Fibroblast of skin of back (primary cell): ENCODE data around the gene ZCCHC13. TPM values are rescaled to one million over a fixed set of nuclear protein-coding genes. Genes with fewer than 3 reads are reported as not detected.
A peak's percentile ranks its signal among the peaks of the same experiment; 100 is the strongest.
"Not testable (repeated sequence)": the region's sequence is repeated elsewhere in the genome, so short reads cannot be mapped to it uniquely, and the experiment has no call there.

ENCODE experiments used
- DNase-seq: peaks from one replicate; pipeline ENCODE4 v3.0.0-alpha.2; 2013
- polyA plus RNA-seq, 2 experiments: library from polyadenylated mRNA; unstranded; fragments of 120-200 nt; gene quantifications; one replicate each; pipeline ENCODE4 v1.2.1, GENCODE V29; 2013; ENCODE audit not compliant: insufficient read length in 2 of 2

Gene ZCCHC13
- not detected for polyA plus RNA-seq (2013, experiment 1 of 2; ENCODE audit: insufficient read length)
- polyA plus RNA-seq (2013, experiment 2 of 2; ENCODE audit: insufficient read length): not detected

DNA sequence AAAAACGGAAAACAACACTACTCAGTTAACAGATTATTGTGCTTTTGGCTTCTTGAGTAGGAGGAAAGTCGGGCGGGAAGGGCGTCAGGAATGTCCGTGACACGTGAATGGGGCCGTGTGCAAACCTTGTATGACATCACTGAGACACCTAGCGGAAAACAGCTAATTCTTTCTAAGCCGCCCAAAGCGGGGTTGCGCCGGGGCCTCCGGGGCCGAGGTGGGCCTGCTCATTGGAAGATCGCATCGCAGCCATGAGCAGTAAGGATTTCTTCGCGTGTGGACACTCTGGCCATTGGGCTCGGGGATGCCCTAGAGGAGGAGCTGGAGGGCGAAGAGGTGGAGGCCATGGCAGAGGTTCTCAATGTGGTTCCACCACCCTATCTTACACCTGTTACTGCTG is at the start of gene ZCCHC13:
TSS of gene ZCCHC13 (plus strand) at position 165 of the 400 bp plus-strand sequence. CDS start at position 252, 87 bp downstream.
- DNase-seq: no peak

GRCh38 chrX:74258111-74258510 is 45.9 kb upstream of the ZCCHC13 start:
- DNase-seq: not testable (repeated sequence)

DNA sequence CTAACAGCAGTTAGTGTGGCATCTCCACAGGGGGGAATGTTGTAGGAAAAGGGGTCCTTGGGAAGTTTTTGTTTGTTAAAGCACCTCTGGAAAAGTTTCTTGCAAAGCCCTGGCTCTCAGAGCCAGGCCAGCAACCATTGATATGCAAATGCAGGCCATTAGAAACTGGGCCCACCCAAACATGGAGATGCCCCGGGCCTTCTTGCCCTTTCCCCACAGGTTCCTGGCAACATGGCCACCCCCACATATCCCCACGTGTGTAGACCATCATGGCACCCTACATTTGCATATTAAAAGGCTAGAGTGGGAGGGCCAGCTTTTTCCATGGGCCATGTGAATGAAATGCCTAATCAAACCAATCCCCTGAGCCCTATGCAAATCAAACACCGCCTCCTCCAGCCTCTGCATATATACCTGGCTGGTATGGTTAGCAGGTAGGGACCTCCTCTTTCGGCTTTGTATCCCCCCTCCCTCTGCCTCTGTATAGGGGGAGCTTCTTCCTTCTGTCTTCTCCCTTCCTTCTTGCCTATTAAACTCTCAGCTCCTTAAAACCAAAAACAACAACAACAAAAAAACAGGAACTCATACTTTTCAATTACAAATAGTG is 44.0 kb upstream of the ZCCHC13 start:
- DNase-seq: no peak

DNA sequence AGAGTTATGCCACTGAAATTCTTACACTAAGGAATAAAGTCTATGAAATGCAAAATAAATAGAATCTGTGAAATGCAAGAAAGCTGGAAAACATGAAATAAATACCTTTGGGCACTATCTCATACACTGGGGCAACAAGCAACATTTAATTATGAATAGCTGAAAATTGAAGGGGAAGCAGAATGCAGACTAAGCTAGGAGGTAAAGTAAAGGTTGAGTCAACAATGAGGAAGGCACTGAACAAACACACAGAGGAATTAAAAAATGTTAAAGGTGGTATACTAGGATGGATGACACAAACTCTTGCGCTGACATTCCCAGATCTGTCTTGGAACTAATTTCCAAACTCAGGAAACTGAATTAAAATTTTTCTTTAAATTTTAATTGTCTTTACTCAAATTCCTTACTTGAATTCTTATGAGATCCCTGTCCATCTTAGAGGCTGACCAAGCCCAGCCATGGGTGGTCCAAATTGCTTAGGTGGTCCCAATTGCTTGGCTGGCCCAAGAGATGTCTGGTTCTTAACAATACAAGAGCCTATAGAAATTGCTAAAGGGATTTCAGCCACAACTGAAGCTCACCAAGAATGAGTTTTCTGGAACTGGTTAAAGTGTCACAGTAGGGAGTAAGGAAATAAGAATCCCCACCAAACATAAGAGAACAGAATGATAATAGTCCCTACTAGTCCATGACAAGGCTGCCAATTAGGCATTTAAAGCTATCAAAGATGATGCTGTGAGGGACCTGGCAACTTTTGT is 41.3 kb upstream of the ZCCHC13 start:
- DNase-seq: no peak

- no peak for DNase-seq
Observed at GRCh38 chrX:74270393-74270792, 33.6 kb upstream of the ZCCHC13 start.

DNA sequence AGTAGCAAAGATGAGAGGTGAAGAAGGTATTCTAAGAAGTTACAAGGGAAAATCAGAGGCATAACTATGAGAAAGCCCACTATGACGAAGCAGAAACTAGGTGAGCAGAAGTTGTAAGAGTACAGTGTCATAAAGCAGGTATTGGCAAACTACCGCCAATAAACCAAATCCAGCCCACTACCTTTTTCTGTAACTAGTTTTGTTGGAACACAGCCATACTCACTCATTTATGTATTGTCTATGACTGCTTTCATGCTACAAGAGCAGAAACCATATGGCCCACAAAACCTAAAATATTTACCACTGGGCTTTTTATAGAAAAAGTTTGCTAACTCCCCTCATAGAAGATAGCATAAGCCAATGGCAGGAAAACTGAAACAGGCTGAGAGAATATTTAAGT is 31.8 kb upstream of the ZCCHC13 start:
- no peak for DNase-seq

- no peak for DNase-seq
Observed at GRCh38 chrX:74274516-74274915, 29.5 kb upstream of the ZCCHC13 start.

GRCh38 chrX:74277320-74277719 is 26.7 kb upstream of the ZCCHC13 start:
- DNase-seq: no peak

GRCh38 chrX:74277846-74278245 is 26.1 kb upstream of the ZCCHC13 start:
- no peak for DNase-seq

DNA sequence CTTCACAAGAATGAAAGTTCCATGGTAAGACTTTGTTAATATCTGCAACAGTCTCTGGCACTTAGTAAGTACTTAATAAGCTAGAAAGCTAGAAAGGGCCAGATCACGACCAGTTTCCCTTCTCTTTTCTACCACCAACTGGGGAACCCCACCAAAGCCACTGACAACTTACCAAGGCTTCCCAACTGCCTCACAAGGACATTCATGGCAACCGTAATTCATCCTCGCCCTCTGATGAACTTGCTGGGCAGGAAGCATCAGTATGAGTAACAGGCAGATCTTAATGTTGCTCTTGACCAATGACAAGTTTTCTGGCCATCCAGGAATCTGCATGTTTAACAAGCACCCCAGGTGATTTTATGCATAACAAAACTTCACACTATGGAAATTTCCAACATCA is 23.2 kb upstream of the ZCCHC13 start:
- no peak for DNase-seq

DNA sequence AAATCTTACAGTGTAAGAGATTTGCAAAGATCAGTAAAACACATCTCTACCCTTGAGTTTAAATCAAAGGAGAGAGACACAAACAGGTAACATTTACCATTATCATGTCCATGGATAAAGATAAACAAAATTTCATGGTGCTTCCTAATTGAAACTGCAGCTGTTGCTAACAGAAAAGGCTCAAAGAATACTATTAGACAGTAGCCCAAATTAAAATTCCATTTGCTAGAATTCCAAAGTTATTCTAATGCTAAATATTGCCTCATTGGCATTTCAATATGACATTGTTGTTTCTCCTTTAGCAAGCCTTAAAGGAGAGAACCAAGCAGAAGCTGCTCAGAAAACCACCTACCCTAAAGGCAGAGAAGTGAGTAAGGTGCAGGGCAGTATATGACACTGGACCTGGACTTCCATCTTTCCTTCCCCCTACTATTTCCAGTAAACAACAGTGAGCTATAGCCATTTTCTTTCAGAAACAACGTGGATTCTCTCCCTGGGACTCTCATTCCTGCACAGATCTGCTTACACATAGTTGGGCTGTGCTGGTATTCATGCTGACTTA is 19.5 kb upstream of the ZCCHC13 start:
- no peak for DNase-seq

GRCh38 chrX:74286950-74287740 is 16.8 kb upstream of the ZCCHC13 start:
- DNase-seq: peak; percentile 30

DNA sequence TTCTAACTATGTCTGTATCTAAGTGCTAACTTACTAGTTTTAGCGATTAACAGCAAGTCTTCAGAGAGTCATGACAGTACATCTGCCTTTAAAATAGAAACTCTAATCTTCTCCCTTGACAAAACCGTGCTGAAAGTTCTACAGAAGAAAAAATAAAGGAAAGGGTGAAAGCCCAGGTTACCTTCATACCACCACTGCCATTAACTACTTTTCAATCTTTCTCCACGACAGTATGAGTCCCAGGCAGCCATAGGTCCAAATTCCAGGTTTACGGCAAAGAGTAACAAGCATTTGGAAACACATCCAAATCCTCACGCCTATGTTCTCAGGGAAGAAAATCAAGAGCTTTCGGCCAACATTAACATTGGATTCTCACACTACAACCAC is 12.4 kb upstream of the ZCCHC13 start:
- no peak for DNase-seq

- DNase-seq: peak; percentile 87
Observed at GRCh38 chrX:74291964-74292807, 11.8 kb upstream of the ZCCHC13 start.

GRCh38 chrX:74292808-74293123 is 11.2 kb upstream of the ZCCHC13 start:
- DNase-seq: no peak

DNA sequence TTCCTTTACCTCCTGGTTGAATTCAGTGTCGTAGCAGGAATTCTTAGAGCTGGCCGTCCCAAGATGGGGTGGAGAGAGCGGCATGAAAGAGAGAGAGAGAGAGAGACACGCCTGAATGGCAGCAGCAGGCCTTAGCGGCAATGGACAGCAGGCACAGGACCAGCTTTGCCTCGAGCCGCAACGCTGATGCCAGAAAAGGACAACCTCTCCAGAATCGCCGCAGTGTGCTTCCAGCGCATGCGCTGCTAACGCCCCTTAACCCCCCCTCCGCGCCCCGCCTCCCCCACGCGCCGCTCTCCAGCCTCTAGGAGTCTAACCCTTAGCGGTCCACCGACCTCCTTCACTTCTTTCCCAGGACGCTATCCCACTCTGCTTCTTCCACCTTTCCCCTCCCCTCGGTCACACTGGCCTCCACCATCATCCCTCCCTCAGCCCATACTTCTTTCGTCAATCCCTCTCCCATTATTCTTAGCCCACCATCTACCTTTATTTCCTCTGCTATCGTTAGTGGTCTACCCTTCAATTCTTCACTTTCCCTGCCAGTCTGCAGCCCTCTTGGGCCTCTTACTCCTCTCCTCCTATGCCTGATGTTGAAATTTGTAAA is 10.5 kb upstream of the ZCCHC13 start:
- peak; percentile 75 for DNase-seq

DNA sequence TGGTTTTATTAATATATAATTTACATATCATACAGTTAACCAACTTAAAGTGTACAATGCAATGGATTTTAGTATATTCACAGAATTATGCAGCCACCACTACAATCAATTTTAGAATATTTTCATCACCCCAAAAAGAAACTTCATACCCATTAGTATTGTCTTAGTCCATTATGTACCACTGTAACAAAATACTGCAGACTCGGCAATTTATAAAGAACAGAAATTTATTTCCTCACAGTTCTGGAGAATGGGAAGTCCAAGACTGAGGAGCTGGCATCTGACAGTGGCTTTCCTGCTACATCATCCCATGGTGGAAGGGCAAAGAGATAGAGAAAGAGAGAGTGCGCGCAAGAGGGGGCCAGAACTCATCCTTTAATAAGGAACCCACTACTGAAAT is 8.9 kb upstream of the ZCCHC13 start:
- DNase-seq: no peak

DNA sequence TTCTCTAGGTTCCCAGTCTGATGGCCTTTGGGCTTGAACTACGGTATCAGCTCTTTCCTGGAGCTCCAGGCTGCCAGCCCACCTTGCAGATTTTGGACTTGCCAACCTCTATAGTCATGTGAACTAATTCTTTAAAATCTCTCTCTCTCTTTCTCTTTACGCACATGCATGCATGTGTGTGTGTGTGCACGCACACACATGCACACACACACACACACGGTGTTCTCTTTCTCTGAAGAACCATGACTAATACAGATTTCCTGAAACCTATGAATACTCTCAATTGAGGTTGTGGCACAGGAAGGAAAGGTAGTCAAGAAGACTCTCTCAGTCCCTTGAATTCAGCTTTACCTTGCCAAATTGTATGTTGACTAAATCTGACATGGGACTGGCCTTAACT is 6.2 kb upstream of the ZCCHC13 start:
- DNase-seq: no peak

- no peak for DNase-seq
Observed at GRCh38 chrX:74300869-74301268, 3.1 kb upstream of the ZCCHC13 start.

DNA sequence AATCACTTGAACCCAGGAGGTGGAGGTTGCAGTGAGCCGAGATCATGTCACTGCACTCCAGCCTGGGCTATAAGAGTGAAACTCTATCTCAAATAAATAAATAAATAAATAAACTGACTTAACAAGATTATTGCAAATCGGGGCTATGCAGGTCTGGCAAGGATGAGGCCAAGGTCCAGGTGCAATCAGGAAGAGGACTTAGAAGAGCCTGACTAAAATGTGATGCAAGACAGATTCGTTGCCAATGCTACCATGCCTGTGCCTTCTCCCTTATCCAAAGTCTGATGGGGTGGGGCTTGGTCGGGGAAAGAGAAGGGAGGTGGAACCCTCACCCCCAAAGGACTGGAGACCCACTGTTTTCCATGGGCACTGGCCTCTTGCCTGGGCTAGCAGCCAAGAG is 14.7 kb downstream of the ZCCHC13 start:
- DNase-seq: no peak

- not testable (repeated sequence) for DNase-seq
Observed at GRCh38 chrX:74319321-74319720, 15.3 kb downstream of the ZCCHC13 start.

- DNase-seq: no peak
Observed at GRCh38 chrX:74321191-74321590, 17.2 kb downstream of the ZCCHC13 start.
